HepG2 (cell line): ENCODE data around the gene B3GALT6. TPM values are rescaled to one million over a fixed set of nuclear protein-coding genes. Genes with fewer than 3 reads are reported as not detected.

Experiments
- GTF2F1 ChIP-seq: fragments of 150-350 bp; IDR thresholded peaks from 2 replicates; pipeline ENCODE4 v1.6.1; 2014; ENCODE audit warnings: low read length
- HNRNPLL ChIP-seq: fragments of 200-400 bp; formaldehyde crosslinking; IDR thresholded peaks from 2 replicates; pipeline ENCODE4 v1.6.1; 2017; ENCODE audit warnings: mild to moderate bottlenecking, low read depth, low read length; ENCODE audit not compliant: poor library complexity, severe bottlenecking
- IRF2 ChIP-seq: IDR thresholded peaks from 2 replicates; pipeline ENCODE4 v1.6.1; 2018; ENCODE audit warnings: missing genetic modification reagents, missing compliant biosample characterization
- KDM5A ChIP-seq: fragments of 200-600 bp; sonication (generic); IDR thresholded peaks from 2 replicates; pipeline ENCODE4 v1.7.0; 2018; ENCODE audit warnings: antibody characterized with exemption, mild to moderate bottlenecking, low read length, borderline replicate concordance
- KDM5B ChIP-seq: sonication (generic); formaldehyde crosslinking; IDR thresholded peaks from 2 replicates; pipeline ENCODE4 v1.4.0; 2020; ENCODE audit warnings: missing genetic modification reagents, mild to moderate bottlenecking, borderline replicate concordance
- KLF6 ChIP-seq: IDR thresholded peaks from 2 replicates; pipeline ENCODE4 v1.8.0; 2016; ENCODE audit warnings: missing biosample characterization, missing genetic modification reagents
- MED1 ChIP-seq: sonication (generic); formaldehyde crosslinking; IDR thresholded peaks from 2 replicates; pipeline ENCODE4 v1.4.0; 2020; ENCODE audit warnings: missing genetic modification reagents
- NR2F6 ChIP-seq, 2 experiments: IDR thresholded peaks; 2 replicates each; pipeline ENCODE4 v1.6.1; 2016; ENCODE audit warnings: antibody characterized with exemption in 1 of 2, mild to moderate bottlenecking in 1 of 2
- PCBP1 ChIP-seq: fragments of 200-400 bp; formaldehyde crosslinking; IDR thresholded peaks from 2 replicates; pipeline ENCODE4 v1.6.1; 2017; ENCODE audit warnings: mild to moderate bottlenecking, low read depth, low read length, borderline replicate concordance
- RBFOX2 ChIP-seq: fragments of 200-400 bp; formaldehyde crosslinking; IDR thresholded peaks from 2 replicates; pipeline ENCODE4 v1.6.1; 2017; ENCODE audit warnings: low read depth, mild to moderate bottlenecking, low read length
- RFX1 ChIP-seq: fragments of 450-650 bp; IDR thresholded peaks from 2 replicates; pipeline ENCODE4 v1.6.1; 2017
- SMYD3 ChIP-seq: sonication (generic); formaldehyde crosslinking; IDR thresholded peaks from 2 replicates; pipeline ENCODE4 v1.8.1; 2023; ENCODE audit warnings: mild to moderate bottlenecking, missing genetic modification reagents
- SRSF1 ChIP-seq: fragments of 200-400 bp; formaldehyde crosslinking; optimal IDR thresholded peaks from 2 replicates; pipeline ENCODE3; 2017; ENCODE audit warnings: mild to moderate bottlenecking, low read depth, low read length, moderate library complexity
- XRCC5 ChIP-seq: fragments of 200-400 bp; formaldehyde crosslinking; optimal IDR thresholded peaks from 2 replicates; pipeline ENCODE3; 2017; ENCODE audit warnings: mild to moderate bottlenecking, low read length
- ZNF335 ChIP-seq: sonication (generic); formaldehyde crosslinking; IDR thresholded peaks from 2 replicates; pipeline ENCODE4 v1.4.0; 2020; ENCODE audit warnings: missing genetic modification reagents
- ZNF430 ChIP-seq: sonication (generic); formaldehyde crosslinking; IDR thresholded peaks from 2 replicates; pipeline ENCODE4 v1.9.0; 2021; ENCODE audit warnings: mild to moderate bottlenecking, missing genetic modification reagents
- ZNF451 ChIP-seq: sonication (generic); formaldehyde crosslinking; IDR thresholded peaks from 2 replicates; pipeline ENCODE4 v1.5.0; 2020; ENCODE audit warnings: mild to moderate bottlenecking, missing genetic modification reagents
- ZNF792 ChIP-seq: IDR thresholded peaks from 2 replicates; pipeline ENCODE4 v1.6.1; 2016
- ZNF883 ChIP-seq: sonication (generic); formaldehyde crosslinking; IDR thresholded peaks from 2 replicates; pipeline ENCODE4 v1.5.1; 2020; ENCODE audit warnings: mild to moderate bottlenecking, missing genetic modification reagents; ENCODE audit errors: not compliant biosample characterization
- polyA plus RNA-seq, 8 experiments: library from polyadenylated mRNA; depleted of rRNA in 3 of 8; stranded (reverse) in 7 of 8; unstranded in 1 of 8; fragments of >200 nt; fragmentation: Illumina TruSeq in 4 of 8; extraction: Trizol in 4 of 8; gene quantifications; 2 replicates each; pipeline versions ENCODE4 v1.2.1 to v1.2.3, GENCODE V29; 2011 to 2016; ENCODE audit warnings: low read depth in 4 of 8, missing spikeins in 1 of 8, mixed read lengths in 1 of 8; ENCODE audit not compliant: insufficient read depth in 1 of 8
- total RNA-seq, 5 experiments: library from RNA; depleted of rRNA; stranded (reverse); fragments of >200 nt; fragmentation: Illumina TruSeq; extraction: Trizol; gene quantifications; 2 replicates each; pipeline ENCODE4 v1.2.3, GENCODE V29; 2016; ENCODE audit warnings: low read depth in 1 of 5
- TF ChIP-seq, protein P1 (sequence below): sonication (generic); formaldehyde crosslinking; IDR thresholded peaks from 2 replicates; pipeline ENCODE4 v1.5.0; 2020; ENCODE audit warnings: missing genetic modification reagents, mild to moderate bottlenecking, borderline replicate concordance
- TF ChIP-seq, protein P2 (sequence below): sonication (generic); formaldehyde crosslinking; IDR thresholded peaks from 2 replicates; pipeline ENCODE4 v1.4.0; 2020; ENCODE audit warnings: missing genetic modification reagents
- TF ChIP-seq, protein P3 (sequence below): sonication (generic); formaldehyde crosslinking; IDR thresholded peaks from 2 replicates; pipeline ENCODE4 v1.5.0; 2020; ENCODE audit warnings: mild to moderate bottlenecking, missing genetic modification reagents, borderline replicate concordance

B3GALT6 gene
- total and polyA plus RNA-seq, 2 of the 13 experiments (the other 11 are each of a cell fraction or from before 2014, with no cell fraction given) = 3.9 to 14.2 TPM

- TF ChIP-seq, protein P1, sequence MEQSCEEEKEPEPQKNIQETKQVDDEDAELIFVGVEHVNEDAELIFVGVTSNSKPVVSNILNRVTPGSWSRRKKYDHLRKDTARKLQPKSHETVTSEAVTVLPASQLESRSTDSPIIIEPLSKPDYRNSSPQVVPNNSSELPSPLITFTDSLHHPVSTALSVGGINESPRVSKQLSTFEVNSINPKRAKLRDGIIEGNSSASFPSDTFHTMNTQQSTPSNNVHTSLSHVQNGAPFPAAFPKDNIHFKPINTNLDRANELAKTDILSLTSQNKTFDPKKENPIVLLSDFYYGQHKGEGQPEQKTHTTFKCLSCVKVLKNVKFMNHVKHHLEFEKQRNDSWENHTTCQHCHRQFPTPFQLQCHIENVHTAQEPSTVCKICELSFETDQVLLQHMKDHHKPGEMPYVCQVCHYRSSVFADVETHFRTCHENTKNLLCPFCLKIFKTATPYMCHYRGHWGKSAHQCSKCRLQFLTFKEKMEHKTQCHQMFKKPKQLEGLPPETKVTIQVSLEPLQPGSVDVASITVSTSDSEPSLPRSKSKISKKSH = peak; percentile 52; the same call in 1 of the 2 replicates
- TF ChIP-seq, protein P2, sequence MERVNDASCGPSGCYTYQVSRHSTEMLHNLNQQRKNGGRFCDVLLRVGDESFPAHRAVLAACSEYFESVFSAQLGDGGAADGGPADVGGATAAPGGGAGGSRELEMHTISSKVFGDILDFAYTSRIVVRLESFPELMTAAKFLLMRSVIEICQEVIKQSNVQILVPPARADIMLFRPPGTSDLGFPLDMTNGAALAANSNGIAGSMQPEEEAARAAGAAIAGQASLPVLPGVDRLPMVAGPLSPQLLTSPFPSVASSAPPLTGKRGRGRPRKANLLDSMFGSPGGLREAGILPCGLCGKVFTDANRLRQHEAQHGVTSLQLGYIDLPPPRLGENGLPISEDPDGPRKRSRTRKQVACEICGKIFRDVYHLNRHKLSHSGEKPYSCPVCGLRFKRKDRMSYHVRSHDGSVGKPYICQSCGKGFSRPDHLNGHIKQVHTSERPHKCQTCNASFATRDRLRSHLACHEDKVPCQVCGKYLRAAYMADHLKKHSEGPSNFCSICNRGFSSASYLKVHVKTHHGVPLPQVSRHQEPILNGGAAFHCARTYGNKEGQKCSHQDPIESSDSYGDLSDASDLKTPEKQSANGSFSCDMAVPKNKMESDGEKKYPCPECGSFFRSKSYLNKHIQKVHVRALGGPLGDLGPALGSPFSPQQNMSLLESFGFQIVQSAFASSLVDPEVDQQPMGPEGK (CRISPR knock-in tag) = peak; percentile 83
- 0 out of 2 replicates have a peak, but pooled peaks have one; percentile 29 for TF ChIP-seq ZNF451 (CRISPR knock-in tag)
- peak; percentile 46; the same call in 1 of the 2 replicates for TF ChIP-seq MED1 (CRISPR knock-in tag)
- no peak for TF ChIP-seq KLF6 (CRISPR knock-in tag)
- 0 out of 2 replicates have a peak, but pooled peaks have one; percentile 37 for TF ChIP-seq ZNF335 (CRISPR knock-in tag)
- TF ChIP-seq, protein P3, sequence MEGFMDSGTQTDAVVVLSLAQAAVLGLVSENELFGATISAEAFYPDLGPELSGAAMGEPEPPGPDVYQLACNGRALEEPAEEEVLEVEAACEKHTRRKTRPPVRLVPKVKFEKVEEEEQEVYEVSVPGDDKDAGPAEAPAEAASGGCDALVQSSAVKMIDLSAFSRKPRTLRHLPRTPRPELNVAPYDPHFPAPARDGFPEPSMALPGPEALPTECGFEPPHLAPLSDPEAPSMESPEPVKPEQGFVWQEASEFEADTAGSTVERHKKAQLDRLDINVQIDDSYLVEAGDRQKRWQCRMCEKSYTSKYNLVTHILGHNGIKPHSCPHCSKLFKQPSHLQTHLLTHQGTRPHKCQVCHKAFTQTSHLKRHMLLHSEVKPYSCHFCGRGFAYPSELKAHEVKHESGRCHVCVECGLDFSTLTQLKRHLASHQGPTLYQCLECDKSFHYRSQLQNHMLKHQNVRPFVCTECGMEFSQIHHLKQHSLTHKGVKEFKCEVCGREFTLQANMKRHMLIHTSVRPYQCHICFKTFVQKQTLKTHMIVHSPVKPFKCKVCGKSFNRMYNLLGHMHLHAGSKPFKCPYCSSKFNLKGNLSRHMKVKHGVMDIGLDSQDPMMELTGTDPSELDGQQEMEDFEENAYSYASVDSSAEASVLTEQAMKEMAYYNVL (CRISPR knock-in tag) = no peak
- no peak for TF ChIP-seq NR2F6 (IDR thresholded peaks at IDR 0.05)
- peak; percentile 54; the same call in 1 of the 2 replicates for TF ChIP-seq NR2F6 (CRISPR knock-in tag; IDR thresholded peaks at IDR 0.05)
- TF ChIP-seq IRF2 = no peak
- peak; percentile 75 for TF ChIP-seq RBFOX2
- TF ChIP-seq SMYD3 (CRISPR knock-in tag) = no peak
- TF ChIP-seq KDM5B (CRISPR knock-in tag) = 0 out of 2 replicates have a peak, but pooled peaks have one; percentile 34
- peak; percentile 68 for TF ChIP-seq XRCC5
- TF ChIP-seq ZNF883 = peak; percentile 37
- no peak for TF ChIP-seq ZNF792 (CRISPR knock-in tag)
- no peak for TF ChIP-seq RFX1
- TF ChIP-seq GTF2F1 = no peak
- peak; percentile 46 for TF ChIP-seq HNRNPLL
- 0 out of 2 replicates have a peak, but pooled peaks have one; percentile 49 for TF ChIP-seq ZNF430 (CRISPR knock-in tag)
- peak; percentile 20 for TF ChIP-seq SRSF1
- no peak for TF ChIP-seq KDM5A
- no peak for TF ChIP-seq PCBP1
Measured at GRCh38 chr1:1240822-1241587, 9.0 kb downstream of the B3GALT6 start (continued).
